HG03571 (cell line): ENCODE measurements around the gene PLCB4.

Source experiments
- ATAC-seq: cut with Tn5 transposase; IDR thresholded peaks from one replicate; pipeline ENCODE4 v1.9.1; 2021; ENCODE audit not compliant: unreplicated experiment

The PLCB4 gene

GRCh38 chr20:9508240-9508661 is 439.4 kb downstream of the PLCB4 start:
- ATAC-seq: no peak

- no peak for ATAC-seq
These were observed 439.9 kb downstream of the PLCB4 start for GRCh38 chr20:9508696-9509178.

GRCh38 chr20:9509246-9509645 is 440.4 kb downstream of the PLCB4 start:
- ATAC-seq: no peak

- ATAC-seq: no peak
These were observed 442.0 kb downstream of the PLCB4 start for GRCh38 chr20:9510911-9511310.

- ATAC-seq: no peak
These were observed 445.2 kb downstream of the PLCB4 start for GRCh38 chr20:9514072-9514460.

GRCh38 chr20:9514461-9515213 is 445.8 kb downstream of the PLCB4 start, which contains the start of gene LAMP5:
LAMP5 (plus strand) TSS chr20:9514590; CDS start chr20:9514853, 263 bp downstream.
- ATAC-seq: no peak

- ATAC-seq: no peak
These were observed 446.3 kb downstream of the PLCB4 start for GRCh38 chr20:9515214-9515585.

- no peak for ATAC-seq
These were observed 446.9 kb downstream of the PLCB4 start for GRCh38 chr20:9515741-9516233.

GRCh38 chr20:9516234-9516871 is 447.5 kb downstream of the PLCB4 start:
- ATAC-seq: no peak

- ATAC-seq: no peak
These were observed 448.6 kb downstream of the PLCB4 start for GRCh38 chr20:9517297-9518162.

GRCh38 chr20:9518576-9519175 is 449.8 kb downstream of the PLCB4 start:
- ATAC-seq: no peak

GRCh38 chr20:9520086-9520485 is 451.2 kb downstream of the PLCB4 start:
- ATAC-seq: no peak

GRCh38 chr20:9523636-9524035 is 454.7 kb downstream of the PLCB4 start:
- ATAC-seq: no peak
